GM23338 (cell line): ENCODE results near the gene IFRD1.

Experiments used
- CREB1 ChIP-seq: fragments of 250-450 bp; sonication (Bioruptor Pico); IDR thresholded peaks from 2 replicates; pipeline ENCODE4 v1.5.0; 2020; ENCODE audit warnings: low read depth, mild to moderate bottlenecking, moderate library complexity
- CTCF ChIP-seq, 2 experiments: fragments of 200-600 bp in 1 of 2; sonication (generic) in 1 of 2; conservative IDR thresholded peaks; 2 replicates each; pipeline versions ENCODE4 v1.5.1 to v1.6.1; 2016 to 2017; ENCODE audit warnings: antibody characterized with exemption in 2 of 2, low read depth in 2 of 2, mild to moderate bottlenecking in 2 of 2, moderate library complexity in 1 of 2
- ETS1 ChIP-seq: IDR thresholded peaks from 2 replicates; pipeline ENCODE4 v1.6.1; 2016; ENCODE audit warnings: antibody characterized with exemption
- EZH2 ChIP-seq: fragments of 200-600 bp; sonication (generic); IDR thresholded peaks from one replicate; pipeline ENCODE4 v1.8.0; 2017; ENCODE audit warnings: antibody characterized with exemption, mild to moderate bottlenecking, low read depth; ENCODE audit not compliant: unreplicated experiment
- EZH2phosphoT487 ChIP-seq: fragments of 200-600 bp; sonication (generic); IDR thresholded peaks from one replicate; pipeline ENCODE4 v1.8.1; 2018; ENCODE audit warnings: antibody characterized with exemption; ENCODE audit not compliant: unreplicated experiment
- JUNB ChIP-seq: IDR thresholded peaks from one replicate; pipeline ENCODE4 v1.6.1; 2016; ENCODE audit warnings: antibody characterized with exemption; ENCODE audit not compliant: unreplicated experiment
- POLR2AphosphoS5 ChIP-seq: IDR thresholded peaks from 2 replicates; pipeline ENCODE4 v1.6.1; 2016; ENCODE audit warnings: antibody characterized with exemption, low read depth
- REST ChIP-seq: IDR thresholded peaks from one replicate; pipeline ENCODE4 v1.6.1; 2018; ENCODE audit warnings: antibody characterized with exemption; ENCODE audit not compliant: unreplicated experiment
- ZNF114 ChIP-seq: fragments of 250-450 bp; sonication (Bioruptor Pico); IDR thresholded peaks from 2 replicates; pipeline ENCODE4 v1.5.0; 2020; ENCODE audit warnings: mild to moderate bottlenecking, moderate library complexity

- TF ChIP-seq CTCF (conservative IDR thresholded peaks at IDR 0.05; ENCODE audit: low read depth in 2 of 2) (no peak), EZH2phosphoT487 (no peak), ZNF114 (no peak), JUNB (no peak), POLR2AphosphoS5 (no peak), ETS1 (no peak), REST (no peak), EZH2 (no peak), CREB1 (no peak)
Measured at GRCh38 chr7:112404321-112404720, 45.9 kb upstream of the IFRD1 start.
